Measurements from ENCODE around the gene SPEG.

SPEG gene

DNA sequence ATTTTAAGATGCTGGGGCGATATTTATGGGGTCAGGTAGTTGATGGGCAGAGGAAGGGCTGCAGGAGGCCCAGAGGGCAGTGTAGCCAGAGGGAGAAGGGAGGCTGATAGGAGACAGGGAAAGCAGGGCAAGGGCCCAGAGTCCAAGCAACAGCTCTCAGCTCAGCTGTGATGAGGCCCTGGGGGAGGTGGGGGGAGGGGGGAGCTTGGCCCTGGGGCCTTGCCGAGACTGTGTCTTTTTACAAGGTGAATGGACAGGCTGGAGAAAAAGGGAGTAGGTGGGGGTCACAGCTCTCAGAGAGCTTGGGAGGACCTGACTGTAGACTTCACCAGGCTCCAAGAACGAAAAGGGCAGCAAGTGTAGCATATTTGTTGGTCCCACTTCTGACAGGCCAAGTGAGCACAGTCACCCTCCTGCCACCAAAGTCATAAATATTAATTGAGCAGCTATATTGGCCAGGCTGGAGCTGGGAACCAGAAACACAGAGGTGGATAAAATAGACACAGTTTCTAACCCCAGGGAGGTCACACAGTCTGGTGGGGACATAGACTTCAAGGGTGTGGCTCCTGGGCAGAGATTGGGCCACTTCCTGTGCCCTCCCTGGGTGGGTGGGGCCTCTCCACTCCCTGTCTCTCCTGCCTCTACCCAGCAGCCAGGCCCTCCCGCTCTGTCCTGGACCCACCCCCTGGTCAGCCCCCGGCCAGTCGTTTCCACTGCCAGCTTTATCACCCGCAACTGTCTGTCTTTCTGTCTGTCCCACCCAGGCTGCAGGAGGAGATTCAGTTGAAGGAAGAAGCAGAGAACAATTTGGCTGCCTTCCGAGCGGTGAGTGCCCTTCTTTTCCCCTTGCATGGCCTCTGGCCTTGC is 15.1 kb upstream of the SPEG start:
- in situ Hi-C loops (cut with HindIII; ENCODE audit: low pct_ligation_motif_present, low pct_unique_long_range_greater_than_20kb, low sequenced_read_pairs), result no loop called here
- no peak for DNase-seq

DNA sequence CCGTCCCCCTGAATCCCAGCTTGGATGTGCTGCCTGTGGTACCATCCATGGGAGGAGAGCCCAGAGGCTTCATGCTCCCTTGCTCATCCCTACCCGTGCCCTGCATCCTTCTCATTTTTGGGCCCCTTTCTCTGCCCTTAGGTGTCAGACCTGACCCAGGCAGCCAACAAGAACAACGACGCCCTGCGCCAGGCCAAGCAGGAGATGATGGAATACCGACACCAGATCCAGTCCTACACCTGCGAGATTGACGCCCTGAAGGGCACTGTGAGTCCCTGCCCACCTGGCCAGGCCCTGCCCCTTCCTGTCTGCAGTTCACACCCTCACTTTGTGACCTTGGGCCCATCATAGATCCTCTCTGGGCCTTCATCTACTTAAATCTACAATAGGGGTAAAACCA is 14.0 kb upstream of the SPEG start:
- in situ Hi-C loops (cut with HindIII; ENCODE audit: low pct_ligation_motif_present, low pct_unique_long_range_greater_than_20kb, low sequenced_read_pairs), result no loop called here
- DNase-seq, result no peak

DNA sequence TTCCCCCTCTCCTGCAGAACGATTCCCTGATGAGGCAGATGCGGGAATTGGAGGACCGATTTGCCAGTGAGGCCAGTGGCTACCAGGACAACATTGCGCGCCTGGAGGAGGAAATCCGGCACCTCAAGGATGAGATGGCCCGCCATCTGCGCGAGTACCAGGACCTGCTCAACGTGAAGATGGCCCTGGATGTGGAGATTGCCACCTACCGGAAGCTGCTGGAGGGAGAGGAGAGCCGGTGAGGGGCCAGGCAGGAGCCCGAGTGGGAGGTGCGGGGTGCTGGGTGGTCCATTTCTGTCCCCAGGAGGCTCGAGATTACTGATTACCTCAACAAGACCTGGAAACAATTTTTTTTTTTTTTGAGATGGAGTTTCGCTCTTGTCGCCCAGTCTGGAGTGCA is 13.3 kb upstream of the SPEG start:
- DNase-seq, result no peak
- in situ Hi-C loops (cut with HindIII; ENCODE audit: low pct_ligation_motif_present, low pct_unique_long_range_greater_than_20kb, low sequenced_read_pairs), result no loop called here

DNA sequence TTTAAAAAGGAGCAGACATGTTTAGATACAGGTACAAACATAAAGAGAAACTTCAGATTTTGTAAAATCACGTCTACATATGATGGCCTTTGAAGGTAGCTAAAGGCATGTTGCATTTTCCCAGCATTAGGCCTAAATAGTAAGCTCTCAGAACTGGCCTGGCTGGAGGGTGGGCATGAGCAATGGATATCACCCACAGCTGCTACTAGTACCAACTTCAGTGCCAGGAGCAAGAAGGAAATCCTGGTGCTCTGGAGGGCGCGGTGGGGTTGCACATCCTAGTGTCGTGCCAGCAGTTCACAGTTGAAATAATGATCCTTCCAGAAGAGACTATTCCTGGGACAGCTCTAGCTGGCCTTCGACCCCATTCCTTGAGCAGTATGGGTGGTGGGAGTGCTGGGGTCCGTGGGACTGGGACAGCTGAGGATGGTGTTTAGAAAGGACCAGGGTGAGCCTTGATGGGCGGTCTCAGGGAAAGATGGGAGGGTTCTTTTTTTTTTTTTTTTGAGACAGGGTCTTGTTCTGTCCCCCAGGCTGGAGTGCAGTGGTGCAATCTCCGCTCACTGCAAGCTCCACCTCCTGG is 11.6 kb upstream of the SPEG start:
- in situ Hi-C loops (cut with HindIII; ENCODE audit: low pct_ligation_motif_present, low pct_unique_long_range_greater_than_20kb, low sequenced_read_pairs), result no loop called here
- no peak for DNase-seq

DNA sequence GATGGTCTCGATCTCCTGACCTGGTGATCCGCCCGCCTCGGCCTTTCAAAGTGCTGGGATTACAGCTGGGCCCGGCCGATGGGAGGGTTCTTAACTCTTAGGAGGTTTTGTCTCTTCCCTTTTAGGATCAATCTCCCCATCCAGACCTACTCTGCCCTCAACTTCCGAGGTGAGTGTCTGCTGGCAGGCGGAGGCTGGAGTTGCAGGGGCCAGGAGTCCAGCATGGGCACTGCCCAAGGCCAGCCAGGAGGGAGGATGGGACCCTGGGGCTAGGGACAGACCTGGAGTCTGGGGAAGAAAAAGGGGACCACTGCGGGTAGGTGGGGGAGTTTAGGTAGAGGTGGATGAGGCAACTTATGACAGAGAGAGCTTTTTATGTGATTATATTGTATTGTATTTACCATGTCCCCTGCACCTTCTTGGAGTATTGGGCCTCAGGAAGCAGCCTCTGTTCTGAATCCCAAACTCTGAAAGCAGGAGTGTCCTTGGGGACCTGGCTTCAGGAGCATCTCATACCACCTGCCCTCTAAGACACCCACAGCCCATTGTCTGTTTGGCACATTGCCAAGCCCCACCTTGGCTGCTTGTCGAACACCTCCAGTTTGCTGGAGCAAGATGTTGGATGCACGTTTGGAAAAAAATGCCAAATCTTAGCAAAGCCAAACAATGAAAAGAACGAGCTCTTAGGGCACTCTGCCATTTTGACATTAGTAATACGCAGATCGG is 10.8 kb upstream of the SPEG start:
- DNase-seq, result no peak
- in situ Hi-C loops (cut with HindIII; ENCODE audit: low pct_ligation_motif_present, low pct_unique_long_range_greater_than_20kb, low sequenced_read_pairs), result no loop called here

DNA sequence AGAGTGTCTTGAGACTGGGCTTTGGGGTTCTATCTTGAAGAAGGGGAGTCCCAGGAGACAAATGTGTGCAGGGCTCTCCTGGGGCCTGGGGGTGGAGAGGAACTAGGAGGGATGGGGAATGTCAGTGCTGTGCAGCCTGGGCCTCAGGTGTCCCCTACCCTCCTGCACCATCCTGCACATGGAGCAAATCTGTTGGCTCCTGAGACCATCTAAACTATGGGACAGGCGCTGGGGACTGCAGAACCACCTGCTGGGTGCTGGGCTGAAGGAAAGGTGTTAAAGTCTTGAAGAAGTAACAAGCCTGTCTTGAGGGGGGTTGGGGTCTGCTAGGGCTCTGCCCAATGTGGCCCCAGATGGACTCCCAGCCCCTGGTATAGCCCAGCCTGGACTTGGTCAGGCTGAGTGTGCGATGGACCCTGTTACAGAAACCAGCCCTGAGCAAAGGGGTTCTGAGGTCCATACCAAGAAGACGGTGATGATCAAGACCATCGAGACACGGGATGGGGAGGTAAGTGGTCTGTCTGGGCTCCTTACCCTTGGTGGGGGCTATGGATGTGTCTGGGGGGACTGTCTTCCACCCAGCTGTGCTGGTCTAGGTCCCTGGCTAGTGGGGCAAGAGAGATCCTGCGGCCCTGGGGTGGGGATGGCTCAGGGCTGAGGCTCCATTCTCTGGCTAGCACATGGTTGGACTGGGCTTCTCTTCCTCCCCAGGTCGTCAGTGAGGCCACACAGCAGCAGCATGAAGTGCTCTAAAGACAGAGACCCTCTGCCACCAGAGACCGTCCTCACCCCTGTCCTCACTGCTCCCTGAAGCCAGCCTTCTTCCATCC is 9.2 kb upstream of the SPEG start:
- in situ Hi-C loops (cut with HindIII; ENCODE audit: low pct_ligation_motif_present, low pct_unique_long_range_greater_than_20kb, low sequenced_read_pairs), result no loop called here
- DNase-seq, result no peak

DNA sequence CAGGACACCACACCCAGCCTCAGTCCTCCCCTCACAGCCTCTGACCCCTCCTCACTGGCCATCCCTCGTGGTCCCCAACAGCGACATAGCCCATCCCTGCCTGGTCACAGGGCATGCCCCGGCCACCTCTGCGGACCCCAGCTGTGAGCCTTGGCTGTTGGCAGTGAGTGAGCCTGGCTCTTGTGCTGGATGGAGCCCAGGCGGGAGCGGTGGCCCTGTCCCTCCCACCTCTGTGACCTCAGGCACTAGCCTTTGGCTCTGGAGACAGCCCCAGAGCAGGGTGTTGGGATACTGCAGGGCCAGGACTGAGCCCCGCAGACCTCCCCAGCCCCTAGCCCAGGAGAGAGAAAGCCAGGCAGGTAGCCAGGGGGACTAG is 8.6 kb upstream of the SPEG start:
- in situ Hi-C loops (cut with HindIII; ENCODE audit: low pct_ligation_motif_present, low pct_unique_long_range_greater_than_20kb, low sequenced_read_pairs), result no loop called here

DNA sequence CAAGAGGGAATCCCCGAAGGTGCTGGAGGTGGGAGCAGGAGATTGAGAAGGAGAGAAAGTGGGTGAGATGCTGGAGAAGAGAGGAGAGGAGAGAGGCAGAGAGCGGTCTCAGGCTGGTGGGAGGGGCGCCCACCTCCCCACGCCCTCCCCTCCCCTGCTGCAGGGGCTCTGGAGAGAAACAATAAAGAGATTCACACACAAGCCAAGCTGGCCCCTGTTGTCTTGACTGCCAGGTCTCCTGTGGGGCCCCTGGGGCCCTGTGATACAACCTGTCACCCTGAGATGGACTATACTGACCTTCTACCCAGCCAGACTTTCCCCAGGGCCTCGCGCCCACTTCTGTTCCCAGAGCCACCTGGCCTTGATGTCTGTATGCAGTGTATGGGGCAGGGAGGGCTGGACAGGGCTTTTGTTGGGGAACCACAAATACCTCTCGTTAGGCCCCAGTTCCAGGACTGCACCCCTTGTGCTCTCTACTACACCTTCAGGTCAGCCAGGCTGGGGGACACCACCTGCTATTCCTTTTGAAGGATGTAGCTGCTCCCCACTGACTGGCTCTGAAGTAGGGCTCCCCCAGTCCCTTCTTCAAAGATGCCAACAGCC is 8.0 kb upstream of the SPEG start:
- DNase-seq, result no peak
- in situ Hi-C loops (cut with HindIII; ENCODE audit: low pct_ligation_motif_present, low pct_unique_long_range_greater_than_20kb, low sequenced_read_pairs), result no loop called here

More for the DNA sequence above, 8.6 kb upstream of the SPEG start:
- no peak for DNase-seq

DNA sequence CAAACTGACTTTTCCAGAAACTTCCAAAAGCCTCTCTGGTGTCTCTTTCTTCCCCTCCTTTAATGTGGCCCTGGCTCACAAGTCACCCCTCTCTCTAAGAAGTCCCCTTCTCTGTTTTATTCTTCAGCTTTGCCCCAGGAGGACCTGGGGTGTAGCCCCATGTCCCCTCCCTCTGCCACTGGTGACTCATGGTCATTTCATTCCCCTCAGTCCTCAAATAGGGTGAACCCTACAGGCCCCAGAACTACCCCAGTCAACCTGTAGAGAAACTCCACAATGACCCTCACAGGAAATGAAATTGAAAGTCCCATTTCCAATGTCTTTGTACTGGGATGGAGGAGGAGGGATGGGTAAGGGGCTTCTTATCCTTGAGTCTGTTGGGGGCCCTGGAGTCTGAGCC is 6.2 kb upstream of the SPEG start:
- in situ Hi-C loops (cut with HindIII; ENCODE audit: low pct_ligation_motif_present, low pct_unique_long_range_greater_than_20kb, low sequenced_read_pairs), result no loop called here
- DNase-seq, result no peak

DNA sequence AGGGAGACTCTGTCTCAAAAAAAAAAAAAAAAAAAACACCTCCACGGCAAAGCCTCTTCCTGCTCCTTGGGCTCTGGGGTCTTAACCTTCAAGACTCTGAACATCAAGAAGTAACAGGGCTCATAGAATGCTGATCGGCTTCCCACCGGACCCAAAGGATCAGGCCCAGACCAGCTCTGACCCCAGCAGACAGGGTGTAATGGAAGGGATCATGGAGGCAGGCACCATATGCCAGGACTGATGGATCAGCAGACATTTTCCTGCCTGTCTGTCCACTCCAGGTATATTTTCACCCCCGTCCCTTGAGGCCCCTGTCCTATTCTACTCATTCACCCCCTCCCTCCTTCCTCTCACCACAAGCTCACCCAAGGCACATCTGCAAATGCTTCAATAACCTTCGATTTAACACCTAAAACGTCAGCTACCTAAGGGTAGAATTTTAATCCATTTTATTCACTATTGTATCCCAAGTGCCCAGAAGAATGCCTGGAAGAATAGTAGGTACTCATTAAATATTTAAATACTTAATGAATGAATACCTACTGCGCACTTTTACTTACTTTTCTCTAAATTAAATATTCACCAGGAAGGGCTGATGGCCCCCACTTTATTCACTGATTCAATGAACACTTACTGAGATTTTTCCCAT is 4.6 kb upstream of the SPEG start:
- DNase-seq, result no peak
- in situ Hi-C loops (cut with HindIII; ENCODE audit: low pct_ligation_motif_present, low pct_unique_long_range_greater_than_20kb, low sequenced_read_pairs), result no loop called here

DNA sequence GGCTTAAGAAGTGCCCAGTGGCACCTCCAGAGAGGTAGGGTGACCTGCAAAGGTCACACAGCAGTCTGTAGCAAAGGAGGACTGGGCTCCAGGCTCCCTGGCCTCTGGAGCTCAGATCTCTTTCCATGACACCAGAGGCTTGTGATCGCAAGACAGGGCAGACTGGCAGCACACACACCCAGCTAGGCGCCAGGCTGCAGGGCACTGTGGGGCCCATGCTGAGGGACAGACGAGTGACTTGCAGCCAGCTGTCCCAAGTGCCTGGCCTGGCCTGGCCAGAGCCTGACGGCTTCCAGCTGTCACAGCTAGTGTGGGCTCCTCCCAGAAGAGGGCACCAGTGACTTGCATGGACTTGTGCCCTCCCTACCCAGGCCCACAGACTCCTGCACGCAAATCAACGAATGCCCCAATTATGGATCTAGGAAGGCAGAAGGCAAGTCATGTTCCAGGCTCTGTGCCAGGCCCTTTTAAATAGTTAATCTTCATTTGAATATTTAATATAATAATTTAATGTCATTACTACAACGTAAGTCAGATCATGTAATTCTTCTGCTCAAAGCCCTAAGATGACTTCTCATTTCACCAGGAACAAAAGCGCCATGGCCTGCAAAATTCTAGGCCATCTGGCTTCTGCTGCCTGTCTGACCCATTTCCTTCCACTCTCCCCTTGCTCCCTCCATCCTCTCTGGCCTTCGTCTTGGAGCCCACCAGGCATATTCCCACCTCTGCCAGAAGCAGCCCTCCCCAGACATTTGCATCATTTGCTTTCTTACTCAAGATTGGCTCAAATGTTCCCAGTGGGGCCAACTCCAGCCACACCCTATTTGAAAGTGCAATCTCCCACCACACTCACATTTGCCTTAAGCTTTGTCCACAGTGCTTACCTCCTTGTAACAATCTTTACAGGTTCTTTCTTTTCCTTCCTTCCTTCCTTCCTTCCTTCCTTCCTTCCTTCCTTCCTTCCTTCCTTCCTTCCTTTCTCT is 3.7 kb upstream of the SPEG start:
- peak; percentile 23 for DNase-seq
- in situ Hi-C loops (cut with HindIII; ENCODE audit: low pct_ligation_motif_present, low pct_unique_long_range_greater_than_20kb, low sequenced_read_pairs), result no loop called here

DNA sequence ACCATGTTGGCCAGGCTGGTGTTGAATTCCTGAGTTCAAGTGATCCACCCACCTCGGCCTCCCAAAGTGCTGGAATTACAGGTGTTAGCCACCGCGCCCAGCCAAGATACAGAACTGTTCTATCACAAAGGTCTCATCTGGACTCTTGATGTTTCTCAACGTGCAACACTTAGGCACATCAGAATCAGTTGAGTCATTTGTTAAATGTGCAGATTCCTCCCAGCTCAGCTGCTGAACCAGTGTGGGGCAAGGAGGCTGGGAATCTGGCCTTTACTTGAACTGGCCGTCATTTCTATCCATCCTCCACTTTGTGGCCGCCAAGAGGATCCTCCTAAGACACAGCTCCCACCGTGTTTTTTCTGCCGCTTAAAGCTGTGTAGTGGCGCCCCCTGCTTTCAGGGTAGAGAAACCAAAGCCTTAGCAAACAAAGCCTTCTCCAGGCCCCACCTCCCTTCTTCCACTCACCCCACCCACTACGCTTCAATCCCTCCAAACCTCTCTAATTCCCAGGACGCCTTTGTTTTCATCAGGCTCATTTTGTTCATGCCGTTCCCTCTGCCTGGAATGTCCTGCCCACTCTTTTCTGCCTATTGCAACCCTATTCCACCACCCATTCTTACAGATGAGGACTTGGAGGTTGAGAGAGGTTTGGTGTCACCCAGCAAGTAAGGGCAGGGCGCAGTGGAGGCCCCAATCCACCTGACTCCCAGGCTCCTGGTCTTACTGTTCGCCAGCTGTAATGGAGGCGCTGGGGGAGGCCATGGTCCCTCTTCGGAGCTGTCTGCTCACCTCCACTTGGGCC is 776 bp upstream of the SPEG start:
- peak; percentile 64 for DNase-seq
- in situ Hi-C loops (cut with HindIII; ENCODE audit: low pct_ligation_motif_present, low pct_unique_long_range_greater_than_20kb, low sequenced_read_pairs), result no loop called here

DNA sequence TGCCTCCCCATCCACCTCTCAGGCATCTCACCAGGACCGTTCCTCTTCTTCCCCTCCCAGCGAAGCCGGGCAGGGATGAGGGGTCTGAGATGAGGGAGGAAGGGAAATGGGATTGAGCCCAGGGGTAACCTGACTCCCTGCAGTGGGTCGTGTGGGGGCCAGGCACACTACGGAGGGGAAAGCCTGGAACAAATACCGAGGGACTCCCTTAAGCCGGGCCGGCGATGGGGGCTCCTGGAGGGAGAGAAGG is 250 bp upstream of the SPEG start:
- in situ Hi-C loops (cut with HindIII; ENCODE audit: low pct_ligation_motif_present, low pct_unique_long_range_greater_than_20kb, low sequenced_read_pairs), result no loop called here
- DNase-seq, result no peak

DNA sequence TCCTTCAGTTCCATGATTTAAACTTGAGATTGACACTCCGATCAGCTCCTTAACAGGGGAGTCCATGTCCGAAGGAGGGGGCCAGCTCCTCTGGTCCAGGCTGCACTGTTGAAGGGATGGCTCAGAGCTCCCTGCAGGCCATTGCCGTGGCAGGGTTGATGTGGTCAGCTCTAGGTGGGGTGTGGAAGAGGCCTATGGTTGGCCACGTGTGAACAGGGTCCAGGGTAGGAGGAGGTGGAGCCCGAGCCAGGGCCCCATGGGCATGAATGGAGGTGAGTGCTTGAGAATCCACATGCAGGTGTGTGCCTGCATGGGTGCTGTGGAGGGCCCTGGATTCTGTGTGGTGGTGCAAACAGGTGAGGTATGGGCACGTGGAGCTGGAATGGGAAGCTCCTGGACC is 1.1 kb downstream of the SPEG start:
- DNase-seq, result no peak
- in situ Hi-C loops (cut with HindIII; ENCODE audit: low pct_ligation_motif_present, low pct_unique_long_range_greater_than_20kb, low sequenced_read_pairs), result no loop called here

DNA sequence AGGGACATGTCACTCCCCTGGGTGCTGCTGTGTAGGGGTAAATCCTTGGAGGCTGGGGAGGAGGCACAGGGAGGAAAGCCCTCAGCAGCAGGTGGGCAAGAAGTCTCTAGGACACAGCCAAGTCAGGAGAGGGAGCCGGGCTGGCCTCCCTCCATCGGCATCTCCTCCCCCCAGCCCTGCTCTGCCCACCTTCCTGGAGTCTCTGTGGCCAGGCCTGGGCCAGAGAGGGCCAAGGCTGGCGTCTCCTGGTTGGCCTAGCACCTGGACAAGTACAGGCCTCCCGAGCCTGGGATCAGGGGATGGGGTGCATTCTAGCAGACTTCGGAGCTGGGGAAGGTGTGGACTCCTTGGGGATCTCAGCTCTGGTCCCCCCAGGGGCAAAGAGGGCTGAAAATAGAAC is 1.8 kb downstream of the SPEG start:
- in situ Hi-C loops (cut with HindIII; ENCODE audit: low pct_ligation_motif_present, low pct_unique_long_range_greater_than_20kb, low sequenced_read_pairs), result no loop called here
- no peak for DNase-seq

DNA sequence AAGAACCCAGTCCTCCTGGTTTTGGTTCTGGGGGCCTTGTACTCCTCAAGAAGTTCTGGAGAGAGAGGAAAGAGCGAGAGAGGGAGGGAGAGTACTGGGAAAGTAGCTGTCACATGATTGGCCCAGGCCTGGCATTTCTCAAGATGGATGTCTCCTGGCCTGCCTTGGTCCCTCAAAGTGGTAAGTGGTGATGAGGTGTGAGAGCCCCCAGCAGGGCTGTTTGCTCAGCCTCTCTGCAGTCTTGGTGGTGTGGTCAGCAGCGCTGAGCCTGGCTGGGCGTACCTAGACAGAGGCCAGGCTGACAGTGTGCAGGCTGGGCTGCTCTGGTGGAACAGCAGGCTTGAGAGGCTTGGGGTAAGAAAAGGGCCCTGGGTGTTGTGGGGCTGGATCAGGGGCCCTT is 2.5 kb downstream of the SPEG start:
- in situ Hi-C loops (cut with HindIII; ENCODE audit: low pct_ligation_motif_present, low pct_unique_long_range_greater_than_20kb, low sequenced_read_pairs), result no loop called here
- DNase-seq, result no peak

All from ACHN (cell line).